Gastroesophageal sphincter (tissue), 4 donors: Measurements from ENCODE around the gene LTB4R. TPM values are rescaled to one million over a fixed set of nuclear protein-coding genes. Genes with fewer than 3 reads are reported as not detected.

Experiments
- ATAC-seq: fragments of 150-250 bp; one replicate; pipeline ENCODE4 v1.9.1; 2016; ENCODE audit warnings: mild to moderate bottlenecking, moderate library complexity
- H3K27ac ChIP-seq, 4 donors: fragments of 200-600 bp; sonication (generic) in 3 of 4; 1 replicate in 3 of 4; 2 replicates in 1 of 4; pipeline ENCODE4 v1.5.1; 2016 to 2019
- H3K27me3 ChIP-seq: fragments of 200-600 bp; sonication (generic); one replicate; pipeline ENCODE4 v1.5.1; 2019
- H3K36me3 ChIP-seq, 2 donors: fragments of 200-600 bp; sonication (generic); one replicate each; pipeline ENCODE4 v1.5.1; 2019; ENCODE audit warnings: control low read depth in 1 of 2
- H3K4me1 ChIP-seq, 3 donors: fragments of 200-600 bp; sonication (generic); 1 replicate in 2 of 3; 2 replicates in 1 of 3; pipeline ENCODE4 v1.5.1; 2016 to 2019; ENCODE audit warnings: control low read depth in 2 of 3
- H3K4me3 ChIP-seq, 2 donors: fragments of 200-600 bp; sonication (generic); one replicate each; pipeline ENCODE4 v1.5.1; 2019; ENCODE audit warnings: mild to moderate bottlenecking in 1 of 2, moderate library complexity in 1 of 2
- H3K9me3 ChIP-seq, 3 donors: fragments of 200-600 bp; sonication (generic); one replicate each; pipeline ENCODE4 v1.5.1; 2017 to 2019; ENCODE audit warnings: control low read depth in 2 of 3
- CTCF ChIP-seq, 4 experiments: fragments of 200-600 bp in 2 of 4; fragments of 450-650 bp in 2 of 4; sonication (generic) in 1 of 4; IDR thresholded peaks; one replicate each; pipeline ENCODE4 v1.5.1; 2017 to 2019; ENCODE audit warnings: antibody characterized with exemption in 4 of 4, mild to moderate bottlenecking in 2 of 4, moderate library complexity in 2 of 4
- EP300 ChIP-seq: sonication (generic); formaldehyde crosslinking; IDR thresholded peaks from one replicate; pipeline ENCODE4 v1.6.1; 2017; ENCODE audit warnings: antibody characterized with exemption, mild to moderate bottlenecking
- POLR2A ChIP-seq, 2 donors: fragments of 450-650 bp; IDR thresholded peaks; one replicate each; pipeline ENCODE4 v1.6.1; 2017; ENCODE audit warnings: antibody characterized with exemption in 2 of 2, mild to moderate bottlenecking in 2 of 2, moderate library complexity in 1 of 2
- POLR2AphosphoS5 ChIP-seq: sonication (generic); formaldehyde crosslinking; IDR thresholded peaks from one replicate; pipeline ENCODE4 v1.6.1; 2017; ENCODE audit warnings: antibody characterized with exemption
- WGBS, 2 donors: methylation state at CpG; one replicate each; pipeline ENCODE4 v1.1.5; 2018; ENCODE audit warnings: low coverage in 1 of 2; 5-methylcytosine and 5-hydroxymethylcytosine counted together
- total RNA-seq, 4 donors: library from RNA; depleted of rRNA; stranded (reverse); fragments of >200 nt; gene quantifications; one replicate each; pipeline ENCODE4 v1.1.0, GENCODE V29; 2016

The LTB4R gene
- total RNA-seq, 4 donors from 2014 or later, result 3.0 to 4.2 (median 3.4) TPM

- Histone ChIP-seq H3K9me3 (no peaks in the 10 kb centered on the region), H3K27ac (peak within 1 kb of the TSS; percentile 39 to 83 (median 79)), H3K27me3 (no peaks in the 10 kb centered on the region), H3K36me3 (peaks cover 0 to 51% of the 10 kb centered on the region in 2 donors), H3K4me3 (peak within 1 kb of the TSS; percentile 69 to 81), H3K4me1 (peaks cover 4 to 51% (median 10%) of the 10 kb centered on the region in 3 donors)
- TF ChIP-seq EP300 (no peak), CTCF (IDR thresholded peaks at IDR 0.05) (peak in 1 of 4 experiments; percentile 21), POLR2AphosphoS5 (peak; percentile 95), POLR2A (IDR thresholded peaks at IDR 0.05) (peak in 1 of 2 donors; percentile 70)
- peak; percentile 91 for ATAC-seq
- WGBS, 2 donors, result 0 to 4% methylated on average over 1 to 7 of the region's 75 CpGs
Observed at GRCh38 chr14:24299255-24300191, 11.8 kb upstream of the LTB4R start, which contains the start of the genes DHRS1 and NOP9. Gene DHRS1, minus strand, starts transcription at chr14:24299780. Its CDS starts 674 bp downstream, at chr14:24299106. Gene NOP9, plus strand, starts transcription at chr14:24299850. Its CDS starts 105 bp downstream, at chr14:24299955.

- Histone ChIP-seq H3K27ac (peak overlapping the region; percentile 39 to 83 (median 79)), H3K27me3 (no peaks in the 10 kb centered on the region), H3K9me3 (no peaks in the 10 kb centered on the region), H3K36me3 (peaks cover 0 to 52% of the 10 kb centered on the region in 2 donors), H3K4me3 (peak overlapping the region; percentile 69 to 81), H3K4me1 (peaks cover 4 to 51% (median 10%) of the 10 kb centered on the region in 3 donors)
- 27 to 57% methylated on average over 5 to 11 of the region's 16 CpGs for WGBS, 2 donors
- ATAC-seq, result no peak
- no peak for TF ChIP-seq CTCF (IDR thresholded peaks at IDR 0.05)
- no peak for TF ChIP-seq POLR2AphosphoS5
- TF ChIP-seq POLR2A (IDR thresholded peaks at IDR 0.05), result no peak
Observed at GRCh38 chr14:24300326-24300980, 10.8 kb upstream of the LTB4R start.

DNA sequence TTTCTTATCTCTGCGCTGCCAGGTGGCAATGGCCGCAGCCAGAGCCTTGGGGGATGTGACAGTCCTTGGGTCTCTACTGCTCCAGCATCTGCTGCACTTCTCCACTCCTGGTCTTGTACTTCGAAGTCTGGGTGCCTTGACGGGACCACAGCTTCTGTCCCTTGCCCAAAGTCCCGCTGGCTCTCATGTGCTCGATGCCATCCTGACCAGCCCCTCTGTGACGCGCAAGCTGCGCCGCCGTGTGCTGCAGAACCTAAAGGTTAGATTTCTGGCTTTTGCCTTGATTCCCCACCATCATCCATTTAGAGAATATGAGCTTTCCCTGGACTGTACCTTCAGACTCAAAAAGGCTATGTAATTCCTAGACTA, 7.3 kb upstream of the LTB4R start:
- 92 to 96% methylated on average over 7 to 9 of the region's 11 CpGs for WGBS, 2 donors
- TF ChIP-seq POLR2A (IDR thresholded peaks at IDR 0.05) (no peak), EP300 (no peak), POLR2AphosphoS5 (no peak), CTCF (IDR thresholded peaks at IDR 0.05) (no peak)
- Histone ChIP-seq H3K4me1 (peaks cover 4 to 40% (median 8%) of the 10 kb centered on the region in 3 donors), H3K9me3 (no peaks in the 10 kb centered on the region), H3K36me3 (peaks cover 0 to 68% of the 10 kb centered on the region in 2 donors), H3K27me3 (no peaks in the 10 kb centered on the region), H3K4me3 (no peak overlapping the region), H3K27ac (no peak overlapping the region)
- ATAC-seq, result no peak

DNA sequence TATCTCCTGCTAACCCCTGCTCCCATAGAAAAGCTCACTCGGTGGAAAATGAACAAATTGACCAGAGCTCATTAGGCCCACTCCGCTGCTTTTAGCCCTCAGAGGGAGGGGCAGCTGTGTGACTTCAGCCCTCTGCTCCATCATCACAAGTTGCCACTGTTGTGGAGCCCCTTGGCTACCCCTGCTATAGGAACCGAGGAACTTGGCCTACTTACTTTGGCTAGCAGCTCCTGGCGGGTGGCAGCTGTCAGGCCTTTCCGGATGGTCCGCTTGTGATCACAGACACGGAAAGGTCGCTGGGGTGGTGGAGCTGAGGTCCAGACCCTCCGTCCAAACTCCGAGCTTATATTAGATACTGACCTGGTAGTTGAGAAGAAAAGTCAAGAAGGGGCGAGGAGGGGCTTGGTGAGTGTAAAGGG, 4.1 kb upstream of the LTB4R start:
- no peaks in the 10 kb centered on the region for H3K27me3 ChIP-seq
- H3K9me3 ChIP-seq, result no peaks in the 10 kb centered on the region
- no peak for ATAC-seq
- H3K36me3 ChIP-seq, result peaks cover 0 to 58% of the 10 kb centered on the region in 2 donors
- 63 to 67% methylated on average over 7 of the region's 11 CpGs for WGBS, 2 donors
- TF ChIP-seq CTCF (IDR thresholded peaks at IDR 0.05), result no peak
- no peak for TF ChIP-seq POLR2AphosphoS5
- no peak for TF ChIP-seq EP300
- TF ChIP-seq POLR2A (IDR thresholded peaks at IDR 0.05), result no peak
- H3K27ac ChIP-seq, result no peak overlapping the region
- H3K4me3 ChIP-seq, result no peak overlapping the region
- peaks cover 0 to 45% (median 14%) of the 10 kb centered on the region in 3 donors for H3K4me1 ChIP-seq
